OCI-M1 (cell line): ENCODE results near the gene GLCE.
A peak's percentile ranks its signal among the peaks of the same experiment; 100 is the strongest.
"Not testable (repeated sequence)": the region's sequence is repeated elsewhere in the genome, so short reads cannot be mapped to it uniquely, and the experiment has no call there.

Experiments used
- DNase-seq: peaks from one replicate; lab custom pipeline; 2025; lab: John Stamatoyannopoulos, UW

GLCE gene

GRCh38 chr15:69135499-69135898 lies 24.9 kb upstream of the GLCE start:
- DNase-seq, result no peak

DNA sequence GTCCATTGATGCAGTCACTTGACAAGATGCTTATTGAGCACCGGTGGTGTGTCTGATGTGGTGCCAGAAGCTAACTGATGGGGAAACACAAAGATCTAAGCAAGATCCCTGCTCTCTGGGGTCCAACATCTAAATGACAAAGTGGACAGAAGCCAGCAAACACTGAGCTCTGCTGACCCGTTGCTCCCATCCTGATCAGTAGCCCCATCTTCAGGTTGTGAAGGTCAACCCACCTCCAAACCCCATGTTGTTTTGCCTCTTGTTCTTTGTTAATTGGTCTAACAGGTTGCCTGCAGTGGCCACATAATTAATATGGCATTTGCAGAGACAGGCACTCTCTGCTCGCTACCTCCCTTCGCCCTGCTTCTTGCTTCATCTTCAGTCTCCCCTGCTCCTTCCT lies 21.5 kb upstream of the GLCE start:
- no peak for DNase-seq

DNA sequence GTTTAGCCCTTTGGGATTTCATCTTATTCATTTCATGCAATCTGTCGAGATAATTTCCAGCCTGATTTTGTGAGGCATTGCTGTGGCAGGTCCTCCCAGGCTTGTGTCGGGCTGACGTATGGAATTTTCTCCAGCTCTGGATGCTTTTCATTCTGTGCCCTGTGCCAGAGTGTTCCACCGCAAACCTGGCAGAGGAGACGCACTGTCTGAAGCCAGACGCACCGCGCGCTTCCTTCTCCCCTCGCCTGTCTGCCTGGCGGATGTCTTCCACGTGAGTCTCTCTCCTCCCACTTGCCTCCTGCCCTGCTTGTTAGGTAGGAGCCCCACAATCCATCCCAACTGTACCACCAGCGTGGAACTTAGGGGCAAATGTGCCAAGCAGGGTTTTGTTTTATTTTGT lies 20.1 kb upstream of the GLCE start:
- DNase-seq, result no peak

- no peak for DNase-seq
Measured at GRCh38 chr15:69141286-69141701, 19.1 kb upstream of the GLCE start.

DNA sequence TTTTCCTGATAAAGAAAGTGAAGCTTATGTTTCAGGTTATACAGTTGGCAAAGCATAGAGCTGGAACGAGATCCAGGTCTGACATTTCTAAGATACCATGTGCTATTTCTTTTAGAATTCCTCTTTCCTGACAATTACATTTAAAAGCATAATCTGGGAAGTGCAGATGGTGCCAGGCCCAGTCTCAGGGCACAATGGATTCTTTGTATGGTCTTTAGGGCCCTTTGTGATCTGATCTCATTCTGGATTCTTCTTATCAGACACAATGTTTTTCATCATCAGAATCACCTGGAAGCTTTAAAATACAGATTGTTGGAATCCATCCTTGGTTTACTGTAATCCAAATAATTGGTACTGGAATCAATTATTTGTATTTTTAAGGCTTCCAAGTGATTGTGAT lies 18.6 kb upstream of the GLCE start:
- no peak for DNase-seq

DNA sequence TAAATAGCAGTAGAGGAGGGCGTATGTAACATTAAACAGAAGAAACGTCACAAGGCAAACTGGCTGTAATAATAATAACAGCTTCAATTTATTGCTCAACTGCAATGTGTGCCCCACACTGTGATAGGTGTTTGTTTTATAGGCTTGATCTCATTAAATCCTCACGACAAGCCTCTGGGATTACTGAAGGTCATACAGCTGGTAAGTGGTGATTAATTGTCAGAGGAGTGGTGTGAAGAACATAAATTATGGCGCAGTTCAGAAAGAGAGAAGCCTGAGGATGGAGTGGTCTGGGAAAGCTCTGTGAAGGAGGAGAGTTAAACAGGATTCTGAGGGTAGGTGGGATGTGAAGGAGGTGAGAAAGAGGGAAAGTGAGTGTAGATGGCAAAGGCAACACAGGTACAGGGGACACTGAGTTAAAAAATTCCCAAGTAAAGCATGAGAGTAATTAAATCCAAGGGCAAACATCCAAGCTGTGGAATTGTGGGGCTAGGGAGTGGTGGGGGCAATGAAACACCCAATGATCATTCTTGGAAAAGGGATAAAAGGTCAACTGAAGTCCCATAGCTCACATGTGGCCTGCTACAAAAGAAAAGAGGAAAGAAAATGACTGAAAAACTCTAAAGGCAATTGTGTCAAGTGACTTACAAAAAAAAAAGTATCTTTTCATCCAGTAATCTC lies 16.5 kb upstream of the GLCE start:
- DNase-seq, result no peak

DNA sequence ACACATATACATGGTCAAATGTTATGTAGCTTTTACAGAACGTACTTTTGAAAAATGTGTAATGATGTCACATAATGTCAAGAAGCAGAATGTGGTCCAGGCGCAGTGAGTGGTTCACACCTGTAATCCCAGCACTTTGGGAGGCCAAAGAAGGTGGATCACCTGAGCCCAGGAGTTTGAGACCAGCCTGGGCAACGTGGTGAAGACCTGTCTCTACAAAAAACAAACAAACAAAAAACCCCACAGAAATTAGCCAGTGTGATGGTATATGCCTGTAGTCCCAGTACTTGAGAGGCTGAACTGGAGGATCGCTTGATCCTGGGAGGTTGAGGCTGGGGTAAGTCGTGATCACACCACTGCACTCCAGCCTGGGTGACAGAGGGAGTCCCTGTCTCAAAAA lies 15.9 kb upstream of the GLCE start:
- no peak for DNase-seq

DNA sequence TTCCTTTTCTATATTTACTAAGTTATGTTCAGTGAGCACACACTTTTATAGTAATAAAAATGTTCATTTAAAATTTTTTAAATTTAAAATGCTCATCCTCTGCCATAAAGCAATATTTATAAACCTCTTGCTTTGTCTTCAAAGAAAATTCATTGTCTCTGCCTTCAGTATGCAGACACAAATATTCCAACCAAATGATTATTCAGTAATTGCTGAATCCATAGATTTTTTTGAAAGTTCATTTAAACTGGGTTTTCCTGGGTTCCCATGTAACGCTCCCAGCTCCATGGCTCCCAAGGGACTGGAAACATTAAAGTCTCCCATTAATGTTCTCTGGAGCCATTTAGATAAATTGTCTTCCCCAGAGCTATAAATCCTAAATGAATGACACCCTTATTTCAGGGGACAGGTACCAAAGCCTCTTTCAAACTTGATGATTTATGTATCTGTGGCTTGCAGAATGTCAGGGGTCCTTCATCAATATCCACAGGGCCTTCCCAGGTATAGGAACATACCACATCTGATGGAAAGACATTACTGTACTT lies 15.2 kb upstream of the GLCE start:
- DNase-seq, result no peak

DNA sequence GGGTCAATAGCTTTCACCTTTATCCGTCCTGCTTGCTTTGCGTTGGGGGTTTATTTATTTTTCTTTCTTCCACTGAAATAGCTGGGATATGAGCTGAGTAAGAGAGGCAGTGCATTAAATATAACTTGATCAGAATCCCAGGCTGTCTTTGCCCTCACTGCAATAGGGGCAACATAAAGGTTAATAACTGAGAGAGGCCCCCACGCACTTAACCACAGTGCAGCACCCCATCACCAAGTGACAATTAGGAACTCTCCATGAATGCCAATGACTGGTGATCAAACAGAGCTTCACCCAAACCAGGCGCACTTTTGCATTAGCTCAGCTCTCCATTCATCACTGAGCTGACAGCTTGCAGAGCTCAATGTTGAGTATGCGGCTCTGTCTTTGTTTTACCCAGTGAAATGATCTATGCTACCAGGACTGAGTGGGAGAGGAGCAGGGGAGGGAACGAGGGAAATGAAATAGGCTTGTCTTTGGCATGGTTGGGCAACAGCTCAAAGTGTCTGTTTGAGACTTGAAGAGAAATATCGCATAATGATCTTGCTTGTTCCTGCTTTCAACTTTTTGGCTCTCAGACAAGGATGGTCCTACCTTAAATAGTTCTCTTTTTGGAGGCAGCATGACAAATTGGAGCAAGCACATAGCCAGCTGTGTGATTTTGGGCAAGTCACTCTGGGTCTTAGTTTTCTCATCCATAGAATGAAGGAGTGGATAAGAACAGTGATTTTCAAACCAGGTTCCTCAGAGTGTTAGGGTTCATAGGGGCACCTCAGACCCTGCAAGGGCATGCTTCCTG lies 14.5 kb upstream of the GLCE start:
- no peak for DNase-seq

DNA sequence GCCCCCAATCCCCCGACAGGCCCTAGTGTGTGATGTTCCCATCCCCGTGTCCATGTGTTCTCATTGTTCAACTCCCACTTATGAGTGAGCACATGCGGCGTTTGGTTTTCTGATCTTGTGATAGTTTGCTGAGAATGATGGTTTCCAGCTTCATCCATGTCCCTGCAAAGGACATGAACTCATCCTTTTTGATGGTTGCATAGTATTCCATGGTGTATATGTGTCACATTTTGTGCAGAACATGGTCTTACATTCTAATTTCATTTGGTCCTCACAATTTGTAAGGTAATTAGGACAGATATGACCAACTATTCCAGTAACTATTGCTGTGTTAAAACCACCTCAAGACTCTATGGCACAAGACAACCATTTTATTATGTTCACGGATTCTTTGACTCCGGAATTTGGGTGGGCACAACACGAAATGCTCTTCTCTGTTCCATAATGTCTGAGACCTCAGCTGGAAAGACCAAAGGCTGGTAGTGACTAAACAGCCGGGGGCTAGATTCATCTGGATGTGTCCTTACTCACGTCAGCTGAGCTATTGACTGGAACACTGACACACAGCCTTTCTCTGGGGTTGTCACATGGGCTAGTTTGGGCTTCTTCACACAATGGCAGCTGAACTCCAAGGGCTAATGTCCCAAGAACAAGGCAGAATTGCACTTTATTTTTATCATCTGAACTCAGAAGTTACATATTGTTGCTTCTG lies 13.6 kb upstream of the GLCE start:
- no peak for DNase-seq

- DNase-seq, result no peak
Measured at GRCh38 chr15:69148465-69148864, 12.0 kb upstream of the GLCE start.

DNA sequence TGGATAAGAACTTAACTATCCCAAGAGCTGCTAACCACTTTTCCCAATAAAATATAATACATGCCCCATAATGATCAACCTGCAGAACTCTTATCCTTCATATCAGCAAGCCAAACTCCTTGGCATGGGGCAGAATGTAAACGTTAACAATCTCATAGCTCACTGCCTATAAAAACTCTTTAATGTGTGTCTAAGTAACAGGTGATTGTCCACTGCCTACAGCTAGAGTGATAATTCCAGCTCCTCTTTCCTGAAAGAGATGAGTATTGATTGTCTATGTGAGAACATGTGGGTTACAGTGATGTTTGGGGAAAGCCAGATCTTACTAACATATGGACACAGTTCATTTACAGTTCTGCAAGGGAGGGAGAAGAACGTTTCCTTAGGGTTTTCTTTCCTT lies 11.3 kb upstream of the GLCE start:
- DNase-seq, result no peak

GRCh38 chr15:69149803-69150202 lies 10.6 kb upstream of the GLCE start:
- DNase-seq, result no peak

DNA sequence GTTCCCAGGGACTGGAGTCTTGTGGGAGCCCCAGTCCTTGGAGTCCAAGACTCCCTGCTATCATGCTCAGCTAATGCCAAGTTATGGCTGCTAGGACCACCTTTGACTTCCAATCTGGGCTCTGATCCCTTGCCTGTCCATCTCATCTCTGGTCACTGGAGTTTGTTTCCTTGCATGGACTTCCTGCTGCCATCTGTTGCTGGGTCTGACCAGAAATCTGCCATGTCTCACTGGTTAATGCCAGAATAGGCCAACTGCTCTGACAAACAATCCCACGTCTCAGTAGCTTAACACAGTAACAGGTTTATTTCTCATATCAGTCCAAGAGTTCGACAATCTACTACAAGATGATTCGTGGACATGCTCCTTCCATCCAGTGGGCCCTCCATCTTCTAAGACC lies 10.1 kb upstream of the GLCE start:
- DNase-seq, result no peak

- no peak for DNase-seq
Measured at GRCh38 chr15:69150841-69151240, 9.6 kb upstream of the GLCE start.

GRCh38 chr15:69153046-69153445 lies 7.4 kb upstream of the GLCE start:
- DNase-seq, result no peak

GRCh38 chr15:69153587-69153986 lies 6.8 kb upstream of the GLCE start:
- not testable (repeated sequence) for DNase-seq

GRCh38 chr15:69154078-69154477 lies 6.4 kb upstream of the GLCE start:
- DNase-seq, result no peak

DNA sequence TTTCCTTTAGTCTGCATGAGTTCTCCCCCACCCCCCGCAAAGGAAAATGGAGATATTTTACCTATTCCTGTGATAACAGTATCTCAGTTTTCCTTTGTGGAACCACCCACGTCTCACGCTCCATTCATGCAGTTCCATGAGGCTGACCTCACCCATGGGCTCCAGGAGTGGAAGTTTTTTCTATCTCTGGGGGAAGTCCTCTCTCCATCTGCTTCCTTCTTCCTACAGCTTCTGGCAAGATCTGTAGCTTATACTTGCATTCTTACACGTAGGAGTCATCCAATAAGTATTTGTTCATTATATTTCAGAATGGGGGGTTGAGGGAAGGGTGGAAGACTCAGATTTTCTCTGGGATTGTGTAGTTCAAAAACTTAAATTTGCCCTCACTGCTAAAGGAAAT lies 5.8 kb upstream of the GLCE start:
- DNase-seq, result no peak

GRCh38 chr15:69156736-69157381 lies 3.6 kb upstream of the GLCE start:
- no peak for DNase-seq

DNA sequence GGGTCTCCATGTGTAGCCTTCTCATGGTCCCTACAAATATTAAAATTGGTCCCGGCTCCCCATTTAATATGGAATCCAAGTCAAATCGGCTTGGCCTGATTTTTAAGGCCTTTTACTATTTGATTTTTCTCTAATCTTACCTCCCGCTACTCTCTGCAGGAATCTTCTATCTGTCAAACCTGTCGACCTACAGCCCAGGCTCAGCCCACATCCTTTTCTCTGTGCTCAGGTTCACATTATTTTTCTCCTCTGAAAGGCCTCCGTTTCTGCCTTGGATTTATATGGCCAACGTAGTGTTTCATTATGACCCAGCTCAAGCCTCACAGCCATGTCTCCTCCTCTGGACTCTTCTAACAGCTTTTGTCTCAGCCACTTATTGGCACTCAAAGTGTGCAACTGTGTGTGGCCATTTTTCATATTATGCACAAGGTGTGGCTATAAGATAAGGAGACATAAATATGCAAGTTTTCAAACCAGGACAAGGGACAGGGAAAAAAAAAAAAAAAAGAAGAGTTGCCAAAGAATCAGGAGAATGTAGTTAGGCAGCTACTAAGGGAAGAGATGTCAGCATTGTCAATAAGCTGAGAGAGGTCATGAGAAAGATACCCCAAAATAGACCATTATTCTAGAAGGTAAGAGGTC lies 2.1 kb upstream of the GLCE start:
- DNase-seq, result peak; percentile 53

DNA sequence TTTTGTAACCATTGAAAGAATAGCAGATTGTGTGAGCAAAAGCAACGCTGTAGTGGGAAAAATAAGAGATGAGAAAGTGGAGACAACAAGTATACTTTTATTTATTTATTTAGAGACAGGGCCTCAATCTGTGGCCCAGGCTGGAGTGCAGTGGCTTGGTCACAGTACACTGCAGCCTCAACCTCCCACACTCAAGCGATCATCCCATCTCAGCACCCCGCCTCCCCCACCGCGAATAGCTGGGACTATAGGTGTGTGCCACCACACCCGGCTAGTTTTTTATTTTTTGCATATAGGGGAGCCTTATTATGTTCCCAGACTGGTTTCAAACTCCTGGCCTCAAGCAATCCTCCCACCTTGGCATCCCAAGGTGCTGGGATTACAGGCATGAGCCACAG lies 1.6 kb upstream of the GLCE start:
- DNase-seq, result no peak
